Prostate gland (tissue), 1 donor: ENCODE measurements around the gene IL4.

ENCODE experiments used
- POLR2A ChIP-seq: fragments of 450-650 bp; IDR thresholded peaks from one replicate; pipeline ENCODE4 v1.6.1; 2016; ENCODE audit warnings: antibody characterized with exemption, mild to moderate bottlenecking
- POLR2AphosphoS5 ChIP-seq: sonication (generic); formaldehyde crosslinking; IDR thresholded peaks from one replicate; pipeline ENCODE4 v1.6.1; 2017; ENCODE audit warnings: antibody characterized with exemption

- TF ChIP-seq POLR2AphosphoS5 (no peak), POLR2A (no peak)
Measured at GRCh38 chr5:132695956-132696355, 22.2 kb downstream of the IL4 start.
